ENCODE data around the gene ANGPTL2.

GRCh38 chr9:127163409-127163808 lies 41.0 kb upstream of the ANGPTL2 start:
- TF ChIP-seq CTCF (conservative IDR thresholded peaks at IDR 0.05; ENCODE audit: low read depth, low read length): no peak
- TF ChIP-seq POLR2A (IDR thresholded peaks at IDR 0.05; ENCODE audit: low read depth, low read length): no peak
- no peak for TF ChIP-seq RAD21 (IDR thresholded peaks at IDR 0.05; ENCODE audit: low read length)
- peak; percentile 52; the same call in 1 of the 2 replicates for TF ChIP-seq FOS (IDR thresholded peaks at IDR 0.05; ENCODE audit: low read depth, low read length)
